Cardiac fibroblast (primary cell): ENCODE data around the gene RAB3GAP1.

Source experiments
- DNase-seq, 2 donors: peaks; one replicate each; pipeline versions ENCODE4 v3.0.0 to v3.0.0-alpha.2; 2010; ENCODE audit warnings: low read depth in 2 of 2
- H3K4me3 ChIP-seq, 2 donors: replicated peaks in 1 of 2; 1 replicate in 1 of 2; 2 replicates in 1 of 2; pipeline ENCODE4 v1.5.1; 2011; ENCODE audit warnings: low read depth in 2 of 2, low read length in 2 of 2, mild to moderate bottlenecking in 2 of 2, moderate library complexity in 1 of 2
- TF ChIP-seq, protein P1 (sequence below): IDR thresholded peaks from one replicate; pipeline ENCODE4 v1.5.1; 2011; ENCODE audit warnings: low read depth, mild to moderate bottlenecking, low read length, inconsistent platforms

The RAB3GAP1 gene

DNA sequence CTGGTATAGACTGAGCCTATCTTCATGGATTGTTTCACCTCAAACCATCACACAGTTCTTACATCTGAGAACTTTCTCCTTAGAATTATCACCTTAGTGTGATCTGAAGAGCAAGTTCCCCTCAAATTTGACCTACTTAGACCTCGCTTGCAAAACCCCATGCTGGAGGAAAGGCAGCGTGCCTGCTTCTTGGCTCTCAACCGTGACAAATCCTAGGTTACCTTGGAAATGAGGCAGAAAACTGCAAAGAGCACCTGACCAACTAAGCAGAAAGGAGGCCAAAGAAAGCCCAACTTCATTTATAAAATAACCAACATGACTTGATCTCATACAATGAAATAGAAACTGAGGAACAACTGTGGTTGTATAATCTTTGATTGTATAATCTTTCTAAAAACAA, 146.4 kb downstream of the RAB3GAP1 start:
- DNase-seq = no peak
- TF ChIP-seq, protein P1, sequence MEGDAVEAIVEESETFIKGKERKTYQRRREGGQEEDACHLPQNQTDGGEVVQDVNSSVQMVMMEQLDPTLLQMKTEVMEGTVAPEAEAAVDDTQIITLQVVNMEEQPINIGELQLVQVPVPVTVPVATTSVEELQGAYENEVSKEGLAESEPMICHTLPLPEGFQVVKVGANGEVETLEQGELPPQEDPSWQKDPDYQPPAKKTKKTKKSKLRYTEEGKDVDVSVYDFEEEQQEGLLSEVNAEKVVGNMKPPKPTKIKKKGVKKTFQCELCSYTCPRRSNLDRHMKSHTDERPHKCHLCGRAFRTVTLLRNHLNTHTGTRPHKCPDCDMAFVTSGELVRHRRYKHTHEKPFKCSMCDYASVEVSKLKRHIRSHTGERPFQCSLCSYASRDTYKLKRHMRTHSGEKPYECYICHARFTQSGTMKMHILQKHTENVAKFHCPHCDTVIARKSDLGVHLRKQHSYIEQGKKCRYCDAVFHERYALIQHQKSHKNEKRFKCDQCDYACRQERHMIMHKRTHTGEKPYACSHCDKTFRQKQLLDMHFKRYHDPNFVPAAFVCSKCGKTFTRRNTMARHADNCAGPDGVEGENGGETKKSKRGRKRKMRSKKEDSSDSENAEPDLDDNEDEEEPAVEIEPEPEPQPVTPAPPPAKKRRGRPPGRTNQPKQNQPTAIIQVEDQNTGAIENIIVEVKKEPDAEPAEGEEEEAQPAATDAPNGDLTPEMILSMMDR = no peak
- H3K4me3 ChIP-seq = no peak overlapping the region

DNA sequence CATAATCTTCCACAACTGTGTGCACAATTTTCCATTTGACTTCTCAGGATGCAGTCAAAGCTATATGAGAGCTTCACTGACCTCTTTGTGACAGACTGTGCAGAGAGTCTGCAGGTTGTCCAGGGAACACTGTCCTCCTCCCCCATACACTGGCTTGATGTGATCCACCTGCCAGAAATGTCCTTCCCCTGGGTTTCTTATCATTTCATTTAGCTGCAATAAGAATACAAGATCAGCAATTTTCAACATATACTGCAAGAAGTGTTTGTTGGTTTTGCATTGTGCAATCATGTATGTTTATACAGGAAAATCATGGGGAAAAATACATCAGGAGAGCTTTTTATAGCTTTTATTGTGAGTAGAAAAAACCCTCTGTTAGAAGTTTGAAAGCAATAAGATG, 150.7 kb downstream of the RAB3GAP1 start:
- DNase-seq = peak in 1 of 2 donors; percentile 7
- TF ChIP-seq, protein P1 = no peak
- no peak overlapping the region for H3K4me3 ChIP-seq

DNA sequence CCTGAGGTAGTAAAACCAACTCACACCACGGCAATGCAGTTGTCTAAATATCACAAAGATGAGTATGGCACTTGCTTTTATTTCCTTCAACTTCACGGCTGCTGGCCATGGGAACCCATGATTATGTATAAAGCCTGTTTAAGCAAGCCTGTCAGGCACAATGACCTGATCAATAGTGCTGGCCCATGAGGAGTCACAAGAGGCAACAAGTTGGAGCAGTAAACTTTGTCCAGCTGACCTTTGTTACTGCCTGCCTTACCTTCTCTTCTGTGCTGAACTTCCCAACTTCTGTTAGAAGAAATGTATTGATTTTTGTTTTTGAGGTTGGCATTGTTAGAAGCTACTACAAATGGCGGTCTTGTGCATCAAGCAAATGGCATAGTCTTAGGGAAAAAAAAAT, 151.9 kb downstream of the RAB3GAP1 start:
- H3K4me3 ChIP-seq = no peak overlapping the region
- DNase-seq = no peak
- TF ChIP-seq, protein P1 = no peak

DNA sequence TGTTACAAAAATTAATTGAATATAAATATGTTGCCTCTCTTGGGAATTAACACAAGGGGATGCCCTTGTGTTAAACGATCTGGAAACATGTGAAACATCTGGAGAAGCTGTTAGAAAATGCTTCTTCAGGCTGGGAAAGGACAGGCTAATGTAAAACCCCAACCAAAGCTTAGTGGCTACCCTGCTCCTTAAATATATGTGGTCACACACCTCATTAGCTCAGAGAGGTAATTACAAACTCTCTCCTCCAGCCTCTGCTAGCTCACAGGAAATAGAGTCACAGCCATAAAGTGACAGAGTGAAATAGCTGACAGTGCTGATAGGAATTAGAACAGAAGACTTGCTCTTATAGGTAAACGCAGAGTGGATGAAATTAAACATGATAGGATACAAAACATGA, 155.9 kb downstream of the RAB3GAP1 start:
- TF ChIP-seq, protein P1 = no peak
- no peak for DNase-seq
- no peak overlapping the region for H3K4me3 ChIP-seq

DNA sequence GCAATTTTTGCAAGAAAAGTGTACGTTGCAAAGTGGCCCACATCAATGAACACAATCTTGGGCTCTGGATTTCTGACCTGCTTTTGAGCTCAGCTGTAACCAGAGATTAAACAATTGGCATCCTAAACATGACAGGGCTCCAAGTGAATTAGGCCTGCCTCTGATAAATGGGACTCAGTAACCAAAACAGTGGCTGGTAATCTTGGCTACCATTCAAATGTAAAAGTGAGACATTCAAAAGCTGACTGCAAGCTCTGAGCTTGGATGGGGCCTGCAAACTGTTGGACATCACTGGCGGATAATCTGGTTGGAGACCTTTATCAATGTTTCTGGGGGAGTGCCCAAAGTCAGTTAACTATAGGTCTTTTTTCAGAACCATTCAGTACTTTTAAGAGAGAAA, 160.7 kb downstream of the RAB3GAP1 start:
- H3K4me3 ChIP-seq = no peak overlapping the region
- peak in 1 of 2 donors; percentile 26 for DNase-seq
- TF ChIP-seq, protein P1 = no peak

DNA sequence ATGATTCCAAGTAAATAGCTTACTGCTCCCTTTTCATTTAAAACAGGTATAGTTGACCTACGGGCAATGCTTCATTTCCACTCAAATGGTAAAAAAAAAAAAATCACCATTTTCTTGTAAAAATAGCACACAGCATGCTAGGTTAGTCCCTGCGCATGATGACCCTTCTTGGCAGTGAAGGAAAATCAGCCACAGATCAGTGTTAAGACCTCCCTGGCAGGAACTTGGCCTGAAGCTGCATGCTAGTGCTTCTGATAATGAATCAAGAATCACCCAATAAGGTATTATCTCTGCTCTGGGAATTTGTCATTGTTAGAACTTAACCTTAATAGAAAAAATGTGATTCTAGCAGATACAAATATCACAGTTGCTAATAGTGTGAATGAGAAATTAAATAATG, 166.3 kb downstream of the RAB3GAP1 start:
- TF ChIP-seq, protein P1 = no peak
- no peak overlapping the region for H3K4me3 ChIP-seq
- no peak for DNase-seq

DNA sequence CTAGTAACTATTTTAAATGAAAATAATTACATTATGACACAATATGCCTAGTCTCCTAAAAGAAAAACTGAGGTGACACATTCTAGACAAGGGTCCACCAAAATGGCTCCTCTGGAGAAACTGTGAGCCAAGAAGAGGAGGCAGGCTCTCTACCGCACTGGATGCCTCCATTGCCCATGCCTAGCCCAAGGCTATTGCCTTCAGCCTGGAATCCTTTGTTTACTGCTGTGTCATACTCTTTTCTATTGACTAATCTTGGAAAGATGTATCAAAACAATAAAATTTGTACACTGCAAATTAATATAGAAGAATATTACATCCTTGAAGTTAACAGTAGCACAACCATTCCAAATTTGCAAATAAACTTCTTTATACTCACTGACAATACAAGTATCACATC, 167.1 kb downstream of the RAB3GAP1 start:
- no peak for DNase-seq
- no peak overlapping the region for H3K4me3 ChIP-seq
- TF ChIP-seq, protein P1 = no peak
